HG02981 (cell line): ENCODE results near the gene ASPHD2.

ENCODE experiments used
- ATAC-seq: cut with Tn5 transposase; IDR thresholded peaks from one replicate; pipeline ENCODE4 v1.9.1; 2021; ENCODE audit warnings: mild to moderate bottlenecking, moderate library complexity; ENCODE audit not compliant: unreplicated experiment

ASPHD2 gene

GRCh38 chr22:26445577-26446275 lies 16.7 kb downstream of the ASPHD2 start:
- no peak for ATAC-seq

GRCh38 chr22:26446808-26447515 lies 17.9 kb downstream of the ASPHD2 start:
- no peak for ATAC-seq

- ATAC-seq, result no peak
These were observed 18.7 kb downstream of the ASPHD2 start for GRCh38 chr22:26447584-26448329.

- ATAC-seq, result no peak
These were observed 19.3 kb downstream of the ASPHD2 start for GRCh38 chr22:26448334-26448733.

GRCh38 chr22:26448941-26449340 lies 19.9 kb downstream of the ASPHD2 start:
- ATAC-seq, result no peak

GRCh38 chr22:26450453-26451185 lies 21.6 kb downstream of the ASPHD2 start:
- no peak for ATAC-seq

GRCh38 chr22:26452236-26453016 lies 23.4 kb downstream of the ASPHD2 start:
- no peak for ATAC-seq

- ATAC-seq, result no peak
These were observed 24.2 kb downstream of the ASPHD2 start for GRCh38 chr22:26453216-26453615.

- ATAC-seq, result no peak
These were observed 24.9 kb downstream of the ASPHD2 start for GRCh38 chr22:26453812-26454500.

GRCh38 chr22:26457661-26458272 lies 28.7 kb downstream of the ASPHD2 start:
- no peak for ATAC-seq

GRCh38 chr22:26460202-26460601 lies 31.1 kb downstream of the ASPHD2 start:
- no peak for ATAC-seq

GRCh38 chr22:26461188-26461810 lies 32.2 kb downstream of the ASPHD2 start:
- no peak for ATAC-seq

GRCh38 chr22:26462051-26462450 lies 33.0 kb downstream of the ASPHD2 start:
- ATAC-seq, result no peak

GRCh38 chr22:26462641-26463040 lies 33.6 kb downstream of the ASPHD2 start:
- no peak for ATAC-seq

- ATAC-seq, result no peak
These were observed 34.1 kb downstream of the ASPHD2 start for GRCh38 chr22:26463101-26463661.

- ATAC-seq, result no peak
These were observed 34.6 kb downstream of the ASPHD2 start for GRCh38 chr22:26463688-26464087.

GRCh38 chr22:26464312-26464711 lies 35.3 kb downstream of the ASPHD2 start:
- no peak for ATAC-seq

- no peak for ATAC-seq
These were observed 37.1 kb downstream of the ASPHD2 start for GRCh38 chr22:26466196-26466595.

GRCh38 chr22:26470807-26471206 lies 41.7 kb downstream of the ASPHD2 start:
- no peak for ATAC-seq
